AG09309 (cell line): ENCODE results near the gene ARPP21.

Experiments
- DNase-seq: peaks from one replicate; pipeline ENCODE4 v3.0.0-alpha.2; 2010; ENCODE audit warnings: low read depth
- H3K4me3 ChIP-seq: 2 replicates; pipeline ENCODE4 v1.5.1; 2011; ENCODE audit warnings: mild to moderate bottlenecking, low read depth, low read length, moderate library complexity; ENCODE audit not compliant: control insufficient read depth
- CTCF ChIP-seq: IDR thresholded peaks from 2 replicates; pipeline ENCODE4 v1.5.1; 2011; ENCODE audit warnings: mild to moderate bottlenecking, low read depth, low read length, inconsistent platforms; ENCODE audit not compliant: insufficient read depth, control insufficient read depth; ENCODE audit errors: missing control alignments

The ARPP21 gene

GRCh38 chr3:35635407-35635806, 3.9 kb upstream of the ARPP21 start:
- no peak for TF ChIP-seq CTCF
- no peak overlapping the region for H3K4me3 ChIP-seq
- no peak for DNase-seq

- H3K4me3 ChIP-seq = no peak overlapping the region
- no peak for TF ChIP-seq CTCF
- no peak for DNase-seq
Observed at GRCh38 chr3:35635926-35636683, 3.2 kb upstream of the ARPP21 start.

GRCh38 chr3:35638251-35638979, 910 bp upstream of the ARPP21 start:
- TF ChIP-seq CTCF = no peak
- DNase-seq = no peak
- no peak overlapping the region for H3K4me3 ChIP-seq

- no peak for DNase-seq
- no peak overlapping the region for H3K4me3 ChIP-seq
Observed at GRCh38 chr3:35638980-35639253, 408 bp upstream of the ARPP21 start.

GRCh38 chr3:35640190-35641165, 1.2 kb downstream of the ARPP21 start:
- H3K4me3 ChIP-seq = no peak overlapping the region
- TF ChIP-seq CTCF = no peak
- no peak for DNase-seq

More at GRCh38 chr3:35638980-35639253, 408 bp upstream of the ARPP21 start:
- TF ChIP-seq CTCF = no peak

- no peak for TF ChIP-seq CTCF
- no peak for DNase-seq
- no peak overlapping the region for H3K4me3 ChIP-seq
Observed at GRCh38 chr3:35641331-35641730, 2.0 kb downstream of the ARPP21 start.
